Liver (tissue), 9 donors: Measurements from ENCODE around the gene AFDN. TPM values are rescaled to one million over a fixed set of nuclear protein-coding genes. Genes with fewer than 3 reads are reported as not detected.

Experiments used
- DNase-seq: peaks from one replicate; pipeline ENCODE4 v3.0.0-alpha.2; 2017; ENCODE audit warnings: low spot score
- H3K27ac ChIP-seq, 2 donors: one replicate each; pipeline ENCODE4 v1.7.0; 2013; ENCODE audit warnings: inconsistent platforms in 2 of 2, low read length in 2 of 2, control low read depth in 1 of 2, low read depth in 1 of 2, mild to moderate bottlenecking in 1 of 2
- H3K27me3 ChIP-seq, 4 donors: one replicate each; pipeline versions ENCODE4 v1.6.1 to v1.7.0; 2013; ENCODE audit warnings: low read length in 3 of 4, inconsistent platforms in 1 of 4, mild to moderate bottlenecking in 1 of 4, moderate library complexity in 1 of 4; ENCODE audit not compliant: control insufficient read depth in 4 of 4, insufficient read depth in 4 of 4
- H3K36me3 ChIP-seq, 4 donors: one replicate each; pipeline versions ENCODE4 v1.6.1 to v1.7.0; 2013; ENCODE audit warnings: low read length in 3 of 4, mild to moderate bottlenecking in 3 of 4, low read depth in 1 of 4, moderate library complexity in 1 of 4; ENCODE audit not compliant: control insufficient read depth in 4 of 4, insufficient read depth in 3 of 4
- H3K4me1 ChIP-seq, 4 donors: one replicate each; pipeline versions ENCODE4 v1.6.1 to v1.7.0; 2013; ENCODE audit warnings: low read length in 3 of 4, mild to moderate bottlenecking in 3 of 4, moderate library complexity in 1 of 4; ENCODE audit not compliant: control insufficient read depth in 4 of 4, insufficient read depth in 4 of 4
- H3K4me3 ChIP-seq, 3 donors: one replicate each; pipeline versions ENCODE4 v1.6.1 to v1.7.0; 2013; ENCODE audit warnings: low read length in 3 of 3, control low read depth in 1 of 3, low read depth in 1 of 3, mild to moderate bottlenecking in 1 of 3
- H3K9ac ChIP-seq, 2 donors: one replicate each; pipeline ENCODE4 v1.7.0; 2013; ENCODE audit warnings: low read length in 2 of 2, mild to moderate bottlenecking in 2 of 2, moderate library complexity in 2 of 2, control low read depth in 1 of 2, low read depth in 1 of 2
- H3K9me3 ChIP-seq, 4 donors: one replicate each; pipeline versions ENCODE4 v1.6.1 to v1.7.0; 2013; ENCODE audit warnings: low read length in 3 of 4; ENCODE audit not compliant: control insufficient read depth in 4 of 4
- ATF3 ChIP-seq: IDR thresholded peaks from 2 replicates; pipeline ENCODE4 v1.6.1; 2016; ENCODE audit warnings: antibody characterized with exemption
- CTCF ChIP-seq: fragments of 150-350 bp; IDR thresholded peaks from 2 replicates; pipeline ENCODE4 v1.5.1; 2017; ENCODE audit warnings: improper control_type of control experiment, low read depth, low read length; ENCODE audit not compliant: missing input control
- EGR1 ChIP-seq, 2 donors: IDR thresholded peaks; 2 replicates each; pipeline ENCODE4 v1.6.1; 2016 to 2018; ENCODE audit warnings: antibody characterized with exemption in 2 of 2, low read depth in 2 of 2
- FOXA1 ChIP-seq: IDR thresholded peaks from 2 replicates; pipeline ENCODE4 v1.6.1; 2016; ENCODE audit warnings: antibody characterized with exemption
- GABPA ChIP-seq, 2 donors: IDR thresholded peaks in 1 of 2; conservative IDR thresholded peaks in 1 of 2; 2 replicates each; pipeline ENCODE4 v1.6.1; 2016; ENCODE audit warnings: antibody characterized with exemption in 2 of 2, mild to moderate bottlenecking in 1 of 2, moderate library complexity in 1 of 2
- HNF4A ChIP-seq, 2 donors: conservative IDR thresholded peaks; 2 replicates each; pipeline ENCODE4 v1.6.1; 2016; ENCODE audit warnings: antibody characterized with exemption in 2 of 2, mild to moderate bottlenecking in 2 of 2
- HNF4G ChIP-seq: IDR thresholded peaks from 2 replicates; pipeline ENCODE4 v1.6.1; 2016; ENCODE audit warnings: antibody characterized with exemption
- JUND ChIP-seq, 2 donors: IDR thresholded peaks; 2 replicates each; pipeline ENCODE4 v1.6.1; 2016; ENCODE audit warnings: antibody characterized with exemption in 2 of 2
- MAX ChIP-seq: IDR thresholded peaks from 2 replicates; pipeline ENCODE4 v1.6.1; 2016; ENCODE audit warnings: antibody characterized with exemption
- NR2F2 ChIP-seq: IDR thresholded peaks from 2 replicates; pipeline ENCODE4 v1.6.1; 2016; ENCODE audit warnings: antibody characterized with exemption
- RAD21 ChIP-seq, 2 donors: IDR thresholded peaks; 2 replicates each; pipeline ENCODE4 v1.6.1; 2016; ENCODE audit warnings: antibody characterized with exemption in 2 of 2, mild to moderate bottlenecking in 2 of 2
- REST ChIP-seq: IDR thresholded peaks from 2 replicates; pipeline ENCODE4 v1.6.1; 2016; ENCODE audit warnings: antibody characterized with exemption, mild to moderate bottlenecking
- RXRA ChIP-seq, 2 donors: IDR thresholded peaks; 2 replicates each; pipeline ENCODE4 v1.6.1; 2017 to 2018; ENCODE audit warnings: antibody characterized with exemption in 2 of 2, mild to moderate bottlenecking in 1 of 2
- SP1 ChIP-seq: IDR thresholded peaks from 2 replicates; pipeline ENCODE4 v1.6.1; 2018; ENCODE audit warnings: antibody characterized with exemption, mild to moderate bottlenecking
- YY1 ChIP-seq: IDR thresholded peaks from 2 replicates; pipeline ENCODE4 v1.6.1; 2016; ENCODE audit warnings: antibody characterized with exemption, mild to moderate bottlenecking
- ZBTB33 ChIP-seq: IDR thresholded peaks from 2 replicates; pipeline ENCODE4 v1.6.1; 2016; ENCODE audit warnings: antibody characterized with exemption
- WGBS: extraction: QIAGEN DNeasy Blood & Tissue Kit; methylation state at CpG from one replicate; pipeline ENCODE4 v1.1.7; 2013; 5-methylcytosine and 5-hydroxymethylcytosine counted together
- polyA plus RNA-seq, 2 donors: library from polyadenylated mRNA; stranded (reverse) in 1 of 2; unstranded in 1 of 2; fragments of 200-250 nt in 1 of 2; fragments of >200 nt in 1 of 2; fragmentation: Nextera tagmentation in 1 of 2; extraction: Ambion mirVana in 1 of 2; gene quantifications; one replicate each; pipeline versions ENCODE4 v1.2.1 to v1.2.3, GENCODE V29; 2013 to 2015
- total RNA-seq, 2 donors: library from RNA; depleted of rRNA; stranded (reverse); fragments of >200 nt; gene quantifications; one replicate each; pipeline ENCODE4 v1.2.3, GENCODE V29; 2014
- donor health status: healthy.
- donor health status: healthy.
- donor health status: healthy.
- donor health status: healthy.
- donor health status: healthy.

Gene AFDN
- total and polyA plus RNA-seq, 4 donors: 21.3 to 145 (median 29.3) TPM

GRCh38 chr6:167988945-167989841 lies 162.5 kb downstream of the AFDN start:
- 94% methylated on average over 36 of the region's 36 CpGs for WGBS
- H3K27me3 ChIP-seq: no peaks in the 10 kb centered on the region
- H3K27ac ChIP-seq: no peak overlapping the region
- no peak overlapping the region for H3K9ac ChIP-seq
- H3K36me3 ChIP-seq: no peaks in the 10 kb centered on the region
- TF ChIP-seq MAX (no peak), JUND (IDR thresholded peaks at IDR 0.05) (no peak), REST (no peak), HNF4A (conservative IDR thresholded peaks at IDR 0.05) (no peak), NR2F2 (no peak), GABPA (IDR thresholded peaks at IDR 0.05 in 1 of 2, conservative IDR thresholded peaks at IDR 0.05 in 1 of 2) (no peak), FOXA1 (no peak), HNF4G (no peak), CTCF (no peak)
- no peak overlapping the region for H3K4me3 ChIP-seq
- no peaks in the 10 kb centered on the region for H3K9me3 ChIP-seq
- DNase-seq: no peak
- no peaks in the 10 kb centered on the region for H3K4me1 ChIP-seq

- no peaks in the 10 kb centered on the region for H3K36me3 ChIP-seq
- H3K27ac ChIP-seq: no peak overlapping the region
- WGBS: 95% methylated on average over 75 of the region's 75 CpGs
- no peak for DNase-seq
- no peaks in the 10 kb centered on the region for H3K27me3 ChIP-seq
- H3K4me3 ChIP-seq: no peak overlapping the region
- H3K4me1 ChIP-seq: no peaks in the 10 kb centered on the region
- H3K9ac ChIP-seq: no peak overlapping the region
- H3K9me3 ChIP-seq: no peaks in the 10 kb centered on the region
- TF ChIP-seq ATF3 (no peak), ZBTB33 (no peak), MAX (no peak), SP1 (no peak), CTCF (no peak), RXRA (IDR thresholded peaks at IDR 0.05) (no peak), RAD21 (IDR thresholded peaks at IDR 0.05) (no peak), YY1 (no peak), EGR1 (IDR thresholded peaks at IDR 0.05; ENCODE audit: low read depth in 2 of 2) (no peak), HNF4G (no peak)
Measured at GRCh38 chr6:167990016-167990945, 163.6 kb downstream of the AFDN start.
